Measurements from ENCODE around the gene PTPRZ1. TPM values are rescaled to one million over a fixed set of nuclear protein-coding genes. Genes with fewer than 3 reads are reported as not detected.

The PTPRZ1 gene
- total and polyA plus RNA-seq, 3 donors from 2014 or later, result 1.9 to 2.7 (median 2.2) TPM

DNA sequence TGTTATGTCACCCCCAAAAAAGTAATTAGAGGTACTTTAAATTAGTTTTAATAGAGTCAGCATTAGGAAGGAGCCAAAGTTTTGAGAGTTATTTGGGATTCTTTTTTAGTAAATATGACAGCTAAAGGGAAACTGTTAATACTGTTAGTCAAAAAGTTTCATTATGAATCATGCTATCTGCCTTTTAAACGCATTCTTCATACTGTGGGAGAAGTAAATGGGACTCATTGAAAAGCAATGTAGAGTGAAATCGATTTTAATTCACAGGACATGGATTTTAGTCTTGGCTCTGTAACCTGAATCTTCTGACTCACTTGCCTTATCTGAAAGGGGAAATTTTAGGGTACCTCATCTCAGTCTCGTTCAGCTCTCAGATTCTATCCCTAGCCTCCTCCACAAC is 165.9 kb downstream of the PTPRZ1 start:
- intact Hi-C loops (cut with DNase I; ENCODE audit: low total_unique reads), result no loop called here
- no peaks in the 10 kb centered on the region for H3K27me3 ChIP-seq
- 72 to 74% methylated on average over 3 of the region's 3 CpGs for WGBS, 2 donors
- no peak for DNase-seq
- TF ChIP-seq POLR2A (IDR thresholded peaks at IDR 0.05), result no peak
- TF ChIP-seq, protein P1, sequence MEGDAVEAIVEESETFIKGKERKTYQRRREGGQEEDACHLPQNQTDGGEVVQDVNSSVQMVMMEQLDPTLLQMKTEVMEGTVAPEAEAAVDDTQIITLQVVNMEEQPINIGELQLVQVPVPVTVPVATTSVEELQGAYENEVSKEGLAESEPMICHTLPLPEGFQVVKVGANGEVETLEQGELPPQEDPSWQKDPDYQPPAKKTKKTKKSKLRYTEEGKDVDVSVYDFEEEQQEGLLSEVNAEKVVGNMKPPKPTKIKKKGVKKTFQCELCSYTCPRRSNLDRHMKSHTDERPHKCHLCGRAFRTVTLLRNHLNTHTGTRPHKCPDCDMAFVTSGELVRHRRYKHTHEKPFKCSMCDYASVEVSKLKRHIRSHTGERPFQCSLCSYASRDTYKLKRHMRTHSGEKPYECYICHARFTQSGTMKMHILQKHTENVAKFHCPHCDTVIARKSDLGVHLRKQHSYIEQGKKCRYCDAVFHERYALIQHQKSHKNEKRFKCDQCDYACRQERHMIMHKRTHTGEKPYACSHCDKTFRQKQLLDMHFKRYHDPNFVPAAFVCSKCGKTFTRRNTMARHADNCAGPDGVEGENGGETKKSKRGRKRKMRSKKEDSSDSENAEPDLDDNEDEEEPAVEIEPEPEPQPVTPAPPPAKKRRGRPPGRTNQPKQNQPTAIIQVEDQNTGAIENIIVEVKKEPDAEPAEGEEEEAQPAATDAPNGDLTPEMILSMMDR (IDR thresholded peaks at IDR 0.05), result no peak
- no peak overlapping the region for H3K4me3 ChIP-seq
- no peaks in the 10 kb centered on the region for H3K36me3 ChIP-seq (ENCODE audit: low read depth, missing control alignments)
- H3K27ac ChIP-seq, result no peak overlapping the region
- no peaks in the 10 kb centered on the region for H3K4me1 ChIP-seq
- no peaks in the 10 kb centered on the region for H3K9me3 ChIP-seq

DNA sequence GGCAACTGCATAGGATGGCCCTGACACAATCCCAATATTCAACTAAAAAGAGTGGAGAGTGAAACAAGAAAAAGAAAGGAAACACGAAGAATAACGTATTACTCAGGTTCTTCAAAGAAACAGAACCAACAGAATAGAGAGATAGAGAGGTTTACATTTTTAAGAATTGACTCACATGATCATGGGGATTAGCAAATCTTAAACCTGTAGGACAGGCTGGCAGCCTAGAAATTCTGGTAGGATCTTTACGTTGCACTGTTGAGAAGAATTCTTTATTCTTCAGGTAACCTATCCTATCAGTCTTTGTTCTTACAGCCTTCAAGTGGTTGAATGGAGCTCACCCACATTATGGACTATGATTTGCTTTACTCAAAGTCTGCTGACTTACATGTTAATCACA is 167.2 kb downstream of the PTPRZ1 start:
- Histone ChIP-seq H3K27ac (no peak overlapping the region), H3K27me3 (no peaks in the 10 kb centered on the region), H3K4me1 (no peaks in the 10 kb centered on the region), H3K36me3 (ENCODE audit: low read depth, missing control alignments) (no peaks in the 10 kb centered on the region), H3K9me3 (no peaks in the 10 kb centered on the region), H3K4me3 (no peak overlapping the region)
- intact Hi-C loops (cut with DNase I; ENCODE audit: low total_unique reads), result no loop called here
- 92 to 94% methylated on average over 3 of the region's 3 CpGs for WGBS, 2 donors
- no peak for DNase-seq
- no peak for TF ChIP-seq POLR2A (IDR thresholded peaks at IDR 0.05)
- TF ChIP-seq, protein P1 (IDR thresholded peaks at IDR 0.05), result no peak

DNA sequence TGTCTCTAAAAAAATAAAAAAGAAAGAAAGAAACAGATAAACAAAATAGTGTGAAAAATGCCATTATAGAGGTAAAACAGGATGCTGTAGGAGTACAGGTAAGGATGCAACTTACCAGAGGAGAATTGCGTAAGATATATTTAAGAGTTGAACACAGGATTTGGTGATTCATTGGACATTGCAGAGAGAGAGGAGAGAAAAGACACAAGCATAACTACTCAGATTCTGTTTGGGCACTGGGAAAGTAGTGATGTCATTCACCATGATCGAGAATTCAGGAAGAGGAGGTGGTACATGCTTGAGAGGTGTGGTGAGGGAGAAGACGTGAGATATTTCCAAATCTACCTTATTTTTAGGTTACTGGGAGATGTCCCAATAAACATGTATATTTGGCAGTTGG is 173.4 kb downstream of the PTPRZ1 start:
- H3K27ac ChIP-seq, result no peak overlapping the region
- TF ChIP-seq, protein P1 (IDR thresholded peaks at IDR 0.05), result no peak
- no peak for TF ChIP-seq POLR2A (IDR thresholded peaks at IDR 0.05)
- no peak for DNase-seq
- H3K4me3 ChIP-seq, result no peak overlapping the region
- H3K9me3 ChIP-seq, result no peaks in the 10 kb centered on the region
- 77 to 91% methylated on average over 3 of the region's 3 CpGs for WGBS, 2 donors
- no peaks in the 10 kb centered on the region for H3K27me3 ChIP-seq
- intact Hi-C loops (cut with DNase I; ENCODE audit: low total_unique reads), result no loop called here
- H3K36me3 ChIP-seq (ENCODE audit: low read depth, missing control alignments), result no peaks in the 10 kb centered on the region
- no peaks in the 10 kb centered on the region for H3K4me1 ChIP-seq

DNA sequence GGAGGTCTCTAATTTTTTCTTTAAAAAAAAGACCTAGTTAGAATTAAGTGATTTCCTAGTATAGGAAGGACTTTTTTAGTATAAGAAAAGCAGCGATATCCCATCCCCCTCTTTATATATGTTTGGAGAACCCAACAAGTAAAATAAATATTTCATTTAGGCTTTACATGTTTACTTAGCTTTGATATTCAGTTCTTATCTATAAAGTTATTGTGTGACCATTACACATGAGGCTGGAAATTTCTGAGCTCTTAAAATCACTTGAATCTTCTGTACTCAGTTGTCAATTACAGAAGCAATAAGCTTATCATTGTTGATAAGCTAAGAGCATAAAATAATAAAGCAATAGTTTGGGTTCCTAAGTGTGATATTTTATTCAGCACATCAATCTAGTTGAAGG is 181.4 kb downstream of the PTPRZ1 start:
- DNase-seq, result no peak
- H3K4me1 ChIP-seq, result no peaks in the 10 kb centered on the region
- no peaks in the 10 kb centered on the region for H3K27me3 ChIP-seq
- no peaks in the 10 kb centered on the region for H3K36me3 ChIP-seq (ENCODE audit: low read depth, missing control alignments)
- H3K27ac ChIP-seq, result no peak overlapping the region
- no peak overlapping the region for H3K4me3 ChIP-seq
- intact Hi-C loops (cut with DNase I; ENCODE audit: low total_unique reads), result no loop called here
- WGBS, 2 donors, result 89 to 97% methylated on average over 1 of the region's 1 CpG
- TF ChIP-seq POLR2A (IDR thresholded peaks at IDR 0.05), result no peak
- TF ChIP-seq, protein P1 (IDR thresholded peaks at IDR 0.05), result no peak
- no peaks in the 10 kb centered on the region for H3K9me3 ChIP-seq

DNA sequence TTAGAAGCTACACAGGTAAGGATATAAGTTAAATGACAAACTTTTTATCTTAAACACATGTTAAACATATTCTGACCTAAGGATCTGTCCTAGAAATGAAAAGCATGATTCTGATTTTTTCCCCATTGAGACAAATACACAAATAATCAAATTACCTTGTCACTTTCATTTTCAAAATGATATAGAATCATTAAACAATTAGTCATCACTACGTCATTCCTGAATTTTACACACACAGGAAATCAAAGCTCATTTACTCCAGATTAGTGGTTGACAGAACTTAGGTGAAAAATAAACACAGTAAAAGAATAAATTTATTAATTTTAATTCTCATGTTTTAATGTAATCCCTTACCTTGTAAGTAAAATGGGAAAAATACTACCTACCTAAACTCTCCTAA is 182.1 kb downstream of the PTPRZ1 start:
- no peak overlapping the region for H3K27ac ChIP-seq
- H3K4me3 ChIP-seq, result no peak overlapping the region
- intact Hi-C loops (cut with DNase I; ENCODE audit: low total_unique reads), result no loop called here
- TF ChIP-seq, protein P1 (IDR thresholded peaks at IDR 0.05), result no peak
- no peak for TF ChIP-seq POLR2A (IDR thresholded peaks at IDR 0.05)
- no peaks in the 10 kb centered on the region for H3K36me3 ChIP-seq (ENCODE audit: low read depth, missing control alignments)
- no peak for DNase-seq
- H3K4me1 ChIP-seq, result no peaks in the 10 kb centered on the region
- no peaks in the 10 kb centered on the region for H3K9me3 ChIP-seq
- H3K27me3 ChIP-seq, result no peaks in the 10 kb centered on the region
- 87 to 91% methylated on average over 1 of the region's 1 CpG for WGBS, 2 donors

All from testis (tissue), 3 donors.